Mesenchymal stem cell (in vitro differentiated cells and primary cell): ENCODE measurements around the gene VTI1A.

Source experiments
- DNase-seq: peaks from one replicate; pipeline ENCODE4 v3.0.0-alpha.2; 2013
- H2AFZ ChIP-seq: one replicate; pipeline ENCODE4 v1.6.1; 2013; ENCODE audit warnings: low read depth, mild to moderate bottlenecking, control low read depth, inconsistent platforms, low read length, moderate library complexity
- H2AK5ac ChIP-seq: 2 replicates; pipeline ENCODE4 v1.6.1; 2013; ENCODE audit warnings: low read length, moderate library complexity, mild to moderate bottlenecking, inconsistent platforms; ENCODE audit not compliant: severe bottlenecking
- H2BK120ac ChIP-seq: one replicate; pipeline ENCODE4 v1.6.1; 2013; ENCODE audit warnings: low read depth, mild to moderate bottlenecking, inconsistent platforms, low read length, moderate library complexity
- H2BK12ac ChIP-seq, 2 experiments: one replicate each; pipeline ENCODE4 v1.6.1; 2013; ENCODE audit warnings: inconsistent platforms in 2 of 2, low read length in 2 of 2, mild to moderate bottlenecking in 2 of 2, moderate library complexity in 2 of 2, control low read depth in 1 of 2
- H2BK15ac ChIP-seq: one replicate; pipeline ENCODE4 v1.6.1; 2013; ENCODE audit warnings: mild to moderate bottlenecking, low read depth, inconsistent platforms; ENCODE audit not compliant: poor library complexity, severe bottlenecking
- H2BK5ac ChIP-seq: 2 replicates; pipeline ENCODE4 v1.6.1; 2013; ENCODE audit warnings: low read depth, mild to moderate bottlenecking, low read length, control low read depth, inconsistent platforms; ENCODE audit not compliant: poor library complexity, severe bottlenecking
- H3K14ac ChIP-seq, 2 experiments: one replicate each; pipeline ENCODE4 v1.6.1; 2013; ENCODE audit warnings: inconsistent platforms in 2 of 2, low read length in 2 of 2, control low read depth in 1 of 2, mild to moderate bottlenecking in 1 of 2, moderate library complexity in 1 of 2
- H3K18ac ChIP-seq, 2 experiments: one replicate each; pipeline ENCODE4 v1.6.1; 2013; ENCODE audit warnings: inconsistent platforms in 2 of 2, low read length in 2 of 2, control low read depth in 1 of 2, low read depth in 1 of 2, mild to moderate bottlenecking in 1 of 2
- H3K23ac ChIP-seq, 2 experiments: one replicate each; pipeline ENCODE4 v1.6.1; 2013; ENCODE audit warnings: inconsistent platforms in 2 of 2, low read length in 2 of 2, mild to moderate bottlenecking in 2 of 2, moderate library complexity in 2 of 2, control low read depth in 1 of 2
- H3K27ac ChIP-seq: 2 replicates; pipeline ENCODE4 v1.5.1; 2013; ENCODE audit warnings: mild to moderate bottlenecking, moderate library complexity, low read length, control low read depth, inconsistent platforms; ENCODE audit not compliant: poor library complexity, severe bottlenecking
- H3K27me3 ChIP-seq, 2 experiments: 2 replicates each; pipeline versions ENCODE4 v1.6.1 to v1.7.0; 2013; ENCODE audit warnings: low read length in 2 of 2, mild to moderate bottlenecking in 2 of 2, moderate library complexity in 2 of 2, control low read depth in 1 of 2, inconsistent platforms in 1 of 2; ENCODE audit not compliant: control insufficient read depth in 1 of 2, insufficient read depth in 1 of 2
- H3K36me3 ChIP-seq, 2 experiments: 2 replicates each; pipeline versions ENCODE4 v1.6.1 to v1.7.0; 2013; ENCODE audit warnings: low read length in 2 of 2, control low read depth in 1 of 2, inconsistent platforms in 1 of 2, low read depth in 1 of 2, mild to moderate bottlenecking in 1 of 2; ENCODE audit not compliant: insufficient read depth in 2 of 2, control insufficient read depth in 1 of 2
- H3K4ac ChIP-seq, 2 experiments: one replicate each; pipeline ENCODE4 v1.6.1; 2013; ENCODE audit warnings: inconsistent platforms in 2 of 2, low read length in 2 of 2, mild to moderate bottlenecking in 2 of 2, moderate library complexity in 2 of 2, control low read depth in 1 of 2, low read depth in 1 of 2
- H3K4me1 ChIP-seq: 2 replicates; pipeline ENCODE4 v1.6.1; 2013; ENCODE audit warnings: low read depth, low read length, control low read depth; ENCODE audit not compliant: control insufficient read depth, insufficient read depth
- H3K4me2 ChIP-seq: 2 replicates; pipeline ENCODE4 v1.6.1; 2013; ENCODE audit warnings: low read length, mild to moderate bottlenecking, inconsistent platforms; ENCODE audit not compliant: poor library complexity, severe bottlenecking
- H3K4me3 ChIP-seq, 2 experiments: 2 replicates each; pipeline versions ENCODE4 v1.5.1 to v1.7.0; 2013; ENCODE audit warnings: low read length in 2 of 2, mild to moderate bottlenecking in 2 of 2, control low read depth in 1 of 2, low read depth in 1 of 2; ENCODE audit not compliant: insufficient read depth in 1 of 2
- H3K79me1 ChIP-seq: replicated peaks from 2 replicates; pipeline ENCODE4 v1.6.1; 2013; ENCODE audit warnings: mild to moderate bottlenecking, control low read depth, low read length, inconsistent platforms; ENCODE audit not compliant: poor library complexity, severe bottlenecking
- H3K9ac ChIP-seq: 2 replicates; pipeline ENCODE4 v1.7.0; 2013; ENCODE audit warnings: mild to moderate bottlenecking, low read length, moderate library complexity
- H3K9me3 ChIP-seq: 2 replicates; pipeline ENCODE4 v1.7.0; 2013; ENCODE audit warnings: mild to moderate bottlenecking, low read length; ENCODE audit not compliant: control insufficient read depth
- H4K8ac ChIP-seq: one replicate; pipeline ENCODE4 v1.6.1; 2013; ENCODE audit warnings: inconsistent platforms, mild to moderate bottlenecking, low read length, moderate library complexity
- H4K91ac ChIP-seq: one replicate; pipeline ENCODE4 v1.6.1; 2013; ENCODE audit warnings: mild to moderate bottlenecking, low read length, inconsistent platforms
- WGBS: methylation state at CpG from one replicate; pipeline ENCODE4 v1.1.7; 2013; ENCODE audit warnings: mixed read lengths; 5-methylcytosine and 5-hydroxymethylcytosine counted together

The VTI1A gene

GRCh38 chr10:112815269-112816032, 368.4 kb downstream of the VTI1A start:
- Histone ChIP-seq H3K23ac (no peak overlapping the region), H2AFZ (no peak overlapping the region), H3K79me1 (peaks cover 7% of the 10 kb centered on the region), H3K18ac (peak overlapping the region in 1 of 2 experiments; percentile 6), H2AK5ac (no peak overlapping the region), H3K9ac (peak overlapping the region; percentile 49), H2BK15ac (no peak overlapping the region), H2BK12ac (peak overlapping the region; percentile 7 to 23), H4K8ac (no peak overlapping the region), H3K4me2 (no peak overlapping the region), H3K4me3 (peak overlapping the region in 1 of 2 experiments; percentile 57), H3K27ac (peak overlapping the region; percentile 35), H2BK5ac (no peak overlapping the region), H3K9me3 (no peaks in the 10 kb centered on the region), H3K27me3 (no peaks in the 10 kb centered on the region), H3K14ac (peak overlapping the region in 1 of 2 experiments; percentile 47), H3K4ac (no peak overlapping the region), H4K91ac (no peak overlapping the region), H3K36me3 (peaks cover 4 to 9% of the 10 kb centered on the region in 2 experiments), H2BK120ac (no peak overlapping the region), H3K4me1 (peaks cover 22% of the 10 kb centered on the region)
- WGBS, result 14% methylated on average over 12 of the region's 16 CpGs
- DNase-seq, result peak; percentile 80

- H3K4me2 ChIP-seq, result no peak overlapping the region
- H4K8ac ChIP-seq, result no peak overlapping the region
- no peak overlapping the region for H3K23ac ChIP-seq
- DNase-seq, result no peak
- no peak overlapping the region for H2AFZ ChIP-seq
- no peak overlapping the region for H2BK5ac ChIP-seq
- no peak overlapping the region for H3K18ac ChIP-seq
- no peaks in the 10 kb centered on the region for H3K9me3 ChIP-seq
- no peak overlapping the region for H2BK15ac ChIP-seq
- H2BK12ac ChIP-seq, result no peak overlapping the region
- H4K91ac ChIP-seq, result no peak overlapping the region
- H3K4ac ChIP-seq, result no peak overlapping the region
- 82% methylated on average over 4 of the region's 4 CpGs for WGBS
- no peak overlapping the region for H3K14ac ChIP-seq
- H3K27me3 ChIP-seq, result no peaks in the 10 kb centered on the region
- peak overlapping the region; percentile 49 for H3K9ac ChIP-seq
- peak overlapping the region in 1 of 2 experiments; percentile 57 for H3K4me3 ChIP-seq
- H2BK120ac ChIP-seq, result no peak overlapping the region
- H2AK5ac ChIP-seq, result no peak overlapping the region
- peaks cover 7 to 9% of the 10 kb centered on the region in 2 experiments for H3K36me3 ChIP-seq
- peaks cover 20% of the 10 kb centered on the region for H3K4me1 ChIP-seq
- H3K27ac ChIP-seq, result peak overlapping the region; percentile 28
- peaks cover 7% of the 10 kb centered on the region for H3K79me1 ChIP-seq
Observed at GRCh38 chr10:112816033-112816430, 369.0 kb downstream of the VTI1A start.

- Histone ChIP-seq H3K18ac (no peak overlapping the region), H4K8ac (no peak overlapping the region)
- no peak for DNase-seq
Observed at GRCh38 chr10:112816891-112817290, 369.9 kb downstream of the VTI1A start.

GRCh38 chr10:112817981-112818777, 371.2 kb downstream of the VTI1A start:
- no peak overlapping the region for H2AK5ac ChIP-seq
- H2AFZ ChIP-seq, result no peak overlapping the region
- no peak overlapping the region for H3K4me3 ChIP-seq
- no peaks in the 10 kb centered on the region for H3K27me3 ChIP-seq
- H3K14ac ChIP-seq, result no peak overlapping the region
- H3K4me2 ChIP-seq, result no peak overlapping the region
- DNase-seq, result no peak
- no peak overlapping the region for H4K8ac ChIP-seq
- no peak overlapping the region for H4K91ac ChIP-seq
- H2BK120ac ChIP-seq, result no peak overlapping the region
- H2BK15ac ChIP-seq, result no peak overlapping the region
- H3K23ac ChIP-seq, result no peak overlapping the region
- H2BK5ac ChIP-seq, result no peak overlapping the region
- H3K9me3 ChIP-seq, result no peaks in the 10 kb centered on the region
- H3K27ac ChIP-seq, result no peak overlapping the region
- peaks cover 7% of the 10 kb centered on the region for H3K79me1 ChIP-seq
- H3K36me3 ChIP-seq, result peaks cover 9% of the 10 kb centered on the region in 2 experiments
- H3K4ac ChIP-seq, result no peak overlapping the region
- WGBS, result 92% methylated on average over 10 of the region's 14 CpGs
- H3K9ac ChIP-seq, result no peak overlapping the region
- H3K18ac ChIP-seq, result no peak overlapping the region
- peaks cover 15% of the 10 kb centered on the region for H3K4me1 ChIP-seq
- no peak overlapping the region for H2BK12ac ChIP-seq

More at GRCh38 chr10:112816891-112817290, 369.9 kb downstream of the VTI1A start:
- H3K4me3 ChIP-seq, result no peak overlapping the region
- H3K23ac ChIP-seq, result no peak overlapping the region
- H4K91ac ChIP-seq, result no peak overlapping the region
- H2BK12ac ChIP-seq, result peak overlapping the region in 1 of 2 experiments; percentile 7
- H3K27me3 ChIP-seq, result no peaks in the 10 kb centered on the region
- no peak overlapping the region for H3K14ac ChIP-seq
- peaks cover 7% of the 10 kb centered on the region for H3K79me1 ChIP-seq
- no peak overlapping the region for H3K4ac ChIP-seq
- no peak overlapping the region for H3K27ac ChIP-seq
- no peaks in the 10 kb centered on the region for H3K9me3 ChIP-seq
- H2BK120ac ChIP-seq, result no peak overlapping the region
- H3K4me2 ChIP-seq, result no peak overlapping the region
- peak overlapping the region; percentile 54 for H2AK5ac ChIP-seq
- H2AFZ ChIP-seq, result no peak overlapping the region
- H3K9ac ChIP-seq, result no peak overlapping the region
- peaks cover 9% of the 10 kb centered on the region in 2 experiments for H3K36me3 ChIP-seq
- H2BK15ac ChIP-seq, result no peak overlapping the region
- no peak overlapping the region for H2BK5ac ChIP-seq
- 82% methylated on average over 13 of the region's 13 CpGs for WGBS
- peaks cover 23% of the 10 kb centered on the region for H3K4me1 ChIP-seq
